Testis (tissue), 3 donors: ENCODE measurements around the gene NTF3. TPM values are rescaled to one million over a fixed set of nuclear protein-coding genes. Genes with fewer than 3 reads are reported as not detected.

Experiments
- DNase-seq: peaks from one replicate; pipeline ENCODE4 v3.0.0-alpha.2; 2019
- H3K27ac ChIP-seq, 2 donors: fragments of 200-600 bp; sonication (generic); one replicate each; pipeline ENCODE4 v1.5.1; 2019
- H3K27me3 ChIP-seq: fragments of 200-600 bp; sonication (generic); one replicate; pipeline ENCODE4 v1.5.1; 2019
- H3K36me3 ChIP-seq: fragments of 200-600 bp; sonication (generic); one replicate; pipeline ENCODE4 v1.5.1; 2017; ENCODE audit warnings: low read depth; ENCODE audit errors: missing control alignments
- H3K4me1 ChIP-seq: fragments of 200-600 bp; sonication (generic); one replicate; pipeline ENCODE4 v1.5.1; 2019
- H3K4me3 ChIP-seq, 2 donors: fragments of 200-600 bp; sonication (generic); one replicate each; pipeline ENCODE4 v1.5.1; 2017 to 2019
- H3K9me3 ChIP-seq: fragments of 200-600 bp; sonication (generic); one replicate; pipeline ENCODE4 v1.5.1; 2017
- POLR2A ChIP-seq: fragments of 450-650 bp; IDR thresholded peaks from one replicate; pipeline ENCODE4 v1.6.1; 2017; ENCODE audit warnings: antibody characterized with exemption, mild to moderate bottlenecking, moderate library complexity
- WGBS, 2 donors: methylation state at CpG; one replicate each; pipeline ENCODE4 v1.1.5; 2018; 5-methylcytosine and 5-hydroxymethylcytosine counted together
- intact Hi-C: fragments of 100-400 bp; cut with DNase I; formaldehyde crosslinking; loops from one replicate; pipeline ENCODE4 v1.15.1; 2023; ENCODE audit warnings: low total_unique reads
- polyA plus RNA-seq: library from polyadenylated mRNA; stranded (reverse); fragments of 350-450 nt; fragmentation: Illumina TruSeq; extraction: RNeasy Lipid Tissue Mini Kit (QIAGEN cat#74804); gene quantifications from one replicate; pipeline ENCODE4 v1.2.3, GENCODE V29; 2014; ENCODE audit warnings: low read depth, low replicate concordance; ENCODE audit not compliant: insufficient read depth
- total RNA-seq, 2 donors: library from RNA; depleted of rRNA; stranded (reverse); fragments of >200 nt; gene quantifications; one replicate each; pipeline ENCODE4 v1.2.3, GENCODE V29; 2016
- TF ChIP-seq, protein P1 (sequence below), 3 experiments: fragments of 450-650 bp in 2 of 3; fragments of 200-600 bp in 1 of 3; sonication (generic) in 1 of 3; IDR thresholded peaks; one replicate each; pipeline ENCODE4 v1.5.1; 2016 to 2019; ENCODE audit warnings: antibody characterized with exemption in 3 of 3, mild to moderate bottlenecking in 2 of 3, moderate library complexity in 1 of 3

Gene NTF3
- total and polyA plus RNA-seq, 3 donors from 2014 or later, result 1.1 to 2.2 (median 1.4) TPM

DNA sequence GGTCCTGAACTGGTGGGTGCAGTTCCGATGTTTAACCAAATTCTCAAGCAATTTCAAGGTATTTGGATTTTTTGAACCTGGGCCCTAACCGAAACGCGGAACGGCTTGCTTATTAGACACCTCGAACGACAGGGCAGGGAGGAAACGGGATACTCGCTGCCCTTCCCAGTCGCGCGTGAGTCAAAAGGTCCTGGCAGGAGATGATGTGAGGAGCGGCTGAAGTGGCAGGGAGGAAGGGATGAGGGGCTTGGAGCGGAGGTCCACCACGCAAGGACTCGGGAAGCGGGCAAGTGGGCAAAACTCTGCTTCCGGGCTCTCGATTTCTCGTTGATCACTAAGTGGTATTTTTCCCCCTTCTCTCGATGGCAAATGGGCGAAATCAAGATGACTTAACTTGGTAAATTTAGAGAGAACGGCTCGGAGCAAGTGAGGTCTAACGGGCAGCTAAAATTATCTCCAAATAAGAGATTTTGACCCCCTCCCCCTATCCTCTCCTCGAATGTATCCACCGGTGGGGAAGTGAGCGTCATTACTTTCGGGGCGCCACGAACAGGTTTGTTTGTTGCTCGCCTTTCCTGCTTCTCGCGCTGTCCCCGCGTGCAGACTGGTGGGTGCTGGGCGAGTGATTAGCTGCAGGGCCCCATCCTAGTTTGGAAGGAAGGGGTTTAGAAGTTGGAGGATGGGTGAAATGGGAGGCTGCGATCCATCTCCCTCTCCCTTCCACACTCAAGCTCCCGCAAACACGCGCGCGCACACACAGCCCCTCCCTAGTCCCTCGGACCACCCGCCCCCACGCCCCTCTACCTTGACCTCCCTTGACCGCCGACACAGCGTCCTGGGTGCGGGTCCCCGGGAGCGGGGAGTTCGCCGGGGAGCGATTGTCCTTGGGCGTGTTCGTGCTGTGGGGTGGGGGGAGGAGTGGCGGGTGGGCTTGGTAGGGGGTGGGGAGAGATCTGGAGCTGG lies 986 bp upstream of the NTF3 start:
- H3K4me1 ChIP-seq, result peaks cover 9% of the 10 kb centered on the region
- 3 to 4% methylated on average over 52 to 58 of the region's 58 CpGs for WGBS, 2 donors
- TF ChIP-seq POLR2A, result no peak
- no peak overlapping the region for H3K27ac ChIP-seq
- H3K9me3 ChIP-seq, result no peaks in the 10 kb centered on the region
- H3K36me3 ChIP-seq, result no peaks in the 10 kb centered on the region
- peak overlapping the region; percentile 22 to 53 for H3K4me3 ChIP-seq
- H3K27me3 ChIP-seq, result peaks cover 3% of the 10 kb centered on the region
- DNase-seq, result no peak
- intact Hi-C loops, result no loop called here

- intact Hi-C loops, result no loop called here
- peaks cover 9% of the 10 kb centered on the region for H3K4me1 ChIP-seq
- peaks cover 3% of the 10 kb centered on the region for H3K27me3 ChIP-seq
- DNase-seq, result no peak
- H3K27ac ChIP-seq, result no peak overlapping the region
- peak overlapping the region; percentile 53 to 60 for H3K4me3 ChIP-seq
- H3K36me3 ChIP-seq, result no peaks in the 10 kb centered on the region
- H3K9me3 ChIP-seq, result no peaks in the 10 kb centered on the region
- 1% methylated on average over 21 to 53 of the region's 59 CpGs for WGBS, 2 donors
- TF ChIP-seq, protein P1, sequence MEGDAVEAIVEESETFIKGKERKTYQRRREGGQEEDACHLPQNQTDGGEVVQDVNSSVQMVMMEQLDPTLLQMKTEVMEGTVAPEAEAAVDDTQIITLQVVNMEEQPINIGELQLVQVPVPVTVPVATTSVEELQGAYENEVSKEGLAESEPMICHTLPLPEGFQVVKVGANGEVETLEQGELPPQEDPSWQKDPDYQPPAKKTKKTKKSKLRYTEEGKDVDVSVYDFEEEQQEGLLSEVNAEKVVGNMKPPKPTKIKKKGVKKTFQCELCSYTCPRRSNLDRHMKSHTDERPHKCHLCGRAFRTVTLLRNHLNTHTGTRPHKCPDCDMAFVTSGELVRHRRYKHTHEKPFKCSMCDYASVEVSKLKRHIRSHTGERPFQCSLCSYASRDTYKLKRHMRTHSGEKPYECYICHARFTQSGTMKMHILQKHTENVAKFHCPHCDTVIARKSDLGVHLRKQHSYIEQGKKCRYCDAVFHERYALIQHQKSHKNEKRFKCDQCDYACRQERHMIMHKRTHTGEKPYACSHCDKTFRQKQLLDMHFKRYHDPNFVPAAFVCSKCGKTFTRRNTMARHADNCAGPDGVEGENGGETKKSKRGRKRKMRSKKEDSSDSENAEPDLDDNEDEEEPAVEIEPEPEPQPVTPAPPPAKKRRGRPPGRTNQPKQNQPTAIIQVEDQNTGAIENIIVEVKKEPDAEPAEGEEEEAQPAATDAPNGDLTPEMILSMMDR (IDR thresholded peaks at IDR 0.05), result no peak
- TF ChIP-seq POLR2A, result no peak
These were observed 1.4 kb downstream of the NTF3 start for GRCh38 chr12:5433081-5433844.

GRCh38 chr12:5433845-5434646 lies 2.1 kb downstream of the NTF3 start:
- H3K4me1 ChIP-seq, result peaks cover 4% of the 10 kb centered on the region
- no peak for DNase-seq
- H3K9me3 ChIP-seq, result no peaks in the 10 kb centered on the region
- WGBS, 2 donors, result 37 to 40% methylated on average over 15 of the region's 15 CpGs
- no peaks in the 10 kb centered on the region for H3K36me3 ChIP-seq
- intact Hi-C loops, result no loop called here
- peak overlapping the region in 1 of 2 donors; percentile 60 for H3K4me3 ChIP-seq
- TF ChIP-seq, protein P1 (IDR thresholded peaks at IDR 0.05), result no peak
- TF ChIP-seq POLR2A, result no peak
- H3K27ac ChIP-seq, result no peak overlapping the region
- H3K27me3 ChIP-seq, result peaks cover 3% of the 10 kb centered on the region

GRCh38 chr12:5434647-5435560 lies 3.0 kb downstream of the NTF3 start:
- no peaks in the 10 kb centered on the region for H3K27me3 ChIP-seq
- intact Hi-C loops, result no loop called here
- peaks cover 4% of the 10 kb centered on the region for H3K4me1 ChIP-seq
- H3K36me3 ChIP-seq, result no peaks in the 10 kb centered on the region
- no peak overlapping the region for H3K4me3 ChIP-seq
- TF ChIP-seq, protein P1 (IDR thresholded peaks at IDR 0.05), result no peak
- TF ChIP-seq POLR2A, result no peak
- DNase-seq, result no peak
- H3K9me3 ChIP-seq, result no peaks in the 10 kb centered on the region
- no peak overlapping the region for H3K27ac ChIP-seq
- 56 to 61% methylated on average over 6 of the region's 6 CpGs for WGBS, 2 donors
